GM21619 (cell line): Measurements from ENCODE around the gene TOM1L2.

Source experiments
- ATAC-seq: cut with Tn5 transposase; IDR thresholded peaks from one replicate; pipeline ENCODE4 v1.9.1; 2021; ENCODE audit not compliant: unreplicated experiment

TOM1L2 gene

DNA sequence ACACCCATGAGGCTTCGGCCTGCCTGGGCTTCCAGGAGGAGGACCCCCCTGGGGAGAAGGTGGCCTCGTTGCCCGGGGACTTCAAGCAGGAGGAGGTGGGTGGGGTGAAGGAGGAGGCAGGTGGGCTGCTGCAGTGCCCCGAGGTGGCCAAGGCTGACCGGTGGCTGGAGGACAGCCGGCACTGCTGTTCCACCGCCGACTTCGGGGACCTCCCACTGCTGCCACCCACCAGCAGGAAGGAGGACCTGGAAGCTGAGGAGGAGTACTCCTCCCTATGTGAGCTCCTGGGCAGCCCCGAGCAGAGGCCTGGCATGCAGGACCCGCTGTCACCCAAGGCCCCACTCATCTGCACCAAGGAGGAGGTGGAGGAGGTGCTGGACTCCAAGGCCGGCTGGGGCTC is 176.9 kb downstream of the TOM1L2 start:
- no peak for ATAC-seq

GRCh38 chr17:17794382-17794781 is 177.8 kb downstream of the TOM1L2 start:
- no peak for ATAC-seq
